ENCODE results near the gene SMC3. TPM values are rescaled to one million over a fixed set of nuclear protein-coding genes. Genes with fewer than 3 reads are reported as not detected.

The SMC3 gene
- total and polyA plus RNA-seq, 7 donors: 15.3 to 25.3 (median 19.2) TPM

DNA sequence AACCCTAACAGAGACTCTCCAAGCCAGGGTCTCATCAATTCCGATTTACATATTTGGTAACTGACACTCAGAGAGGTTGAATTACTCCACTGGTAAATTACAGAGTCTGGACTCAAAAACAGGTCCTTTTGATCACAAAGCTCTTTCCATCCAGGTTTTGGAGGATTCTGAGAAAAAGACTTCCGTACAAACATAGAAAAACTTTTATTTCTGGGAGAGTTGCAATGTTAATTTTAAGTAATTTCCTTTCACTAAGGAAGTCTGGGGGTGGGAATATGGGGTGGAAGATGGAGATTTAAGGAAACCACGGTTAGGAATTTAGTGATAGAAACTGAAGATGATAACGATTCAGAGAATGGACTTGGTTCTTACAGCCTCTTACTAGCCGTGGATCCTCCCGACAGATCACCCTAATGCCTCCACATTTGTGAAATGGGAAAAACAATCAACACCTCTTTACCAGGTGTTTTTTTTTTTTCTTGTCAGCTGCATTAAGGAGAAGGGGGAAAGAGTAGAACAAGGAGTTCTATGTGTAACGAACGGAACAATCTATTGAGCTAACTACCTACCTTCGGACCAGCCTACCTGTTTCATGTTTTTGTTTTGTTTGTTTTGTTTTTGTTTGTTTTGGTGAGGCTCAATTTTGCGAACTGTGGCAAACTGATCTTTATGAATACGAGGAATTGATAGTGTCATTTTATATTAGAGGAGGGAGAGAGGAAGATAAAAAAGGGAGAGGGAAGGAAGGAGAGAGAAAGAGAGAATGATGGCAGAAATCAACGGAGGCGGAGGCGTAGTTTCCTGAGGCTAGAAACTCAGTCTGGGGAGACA is 74.9 kb downstream of the SMC3 start:
- Histone ChIP-seq H3K36me3 (ENCODE audit: insufficient read depth in 1 of 2, low read depth in 1 of 2) (no peaks in the 10 kb centered on the region), H3K4me1 (peaks cover 15% of the 10 kb centered on the region), H3K9me3 (no peaks in the 10 kb centered on the region), H3K4me3 (no peak overlapping the region), H3K27ac (peak overlapping the region; percentile 96), H3K27me3 (ENCODE audit: insufficient read depth in 3 of 3, low read length in 2 of 3) (peaks cover 0 to 4% (median 0%) of the 10 kb centered on the region in 3 donors)
- intact Hi-C loops (cut with DNase I): loop anchor here (5.0 kb wide), 2 partner anchors 35 to 40 kb away; no protein-coding TSS in a partner anchor
- ATAC-seq (no peak), DNase-seq (no peak)
- TF ChIP-seq, protein P1, sequence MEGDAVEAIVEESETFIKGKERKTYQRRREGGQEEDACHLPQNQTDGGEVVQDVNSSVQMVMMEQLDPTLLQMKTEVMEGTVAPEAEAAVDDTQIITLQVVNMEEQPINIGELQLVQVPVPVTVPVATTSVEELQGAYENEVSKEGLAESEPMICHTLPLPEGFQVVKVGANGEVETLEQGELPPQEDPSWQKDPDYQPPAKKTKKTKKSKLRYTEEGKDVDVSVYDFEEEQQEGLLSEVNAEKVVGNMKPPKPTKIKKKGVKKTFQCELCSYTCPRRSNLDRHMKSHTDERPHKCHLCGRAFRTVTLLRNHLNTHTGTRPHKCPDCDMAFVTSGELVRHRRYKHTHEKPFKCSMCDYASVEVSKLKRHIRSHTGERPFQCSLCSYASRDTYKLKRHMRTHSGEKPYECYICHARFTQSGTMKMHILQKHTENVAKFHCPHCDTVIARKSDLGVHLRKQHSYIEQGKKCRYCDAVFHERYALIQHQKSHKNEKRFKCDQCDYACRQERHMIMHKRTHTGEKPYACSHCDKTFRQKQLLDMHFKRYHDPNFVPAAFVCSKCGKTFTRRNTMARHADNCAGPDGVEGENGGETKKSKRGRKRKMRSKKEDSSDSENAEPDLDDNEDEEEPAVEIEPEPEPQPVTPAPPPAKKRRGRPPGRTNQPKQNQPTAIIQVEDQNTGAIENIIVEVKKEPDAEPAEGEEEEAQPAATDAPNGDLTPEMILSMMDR (IDR thresholded peaks at IDR 0.05): no peak
- WGBS, 3 donors: 69 to 76% (median 73%) methylated on average over 14 of the region's 14 CpGs

DNA sequence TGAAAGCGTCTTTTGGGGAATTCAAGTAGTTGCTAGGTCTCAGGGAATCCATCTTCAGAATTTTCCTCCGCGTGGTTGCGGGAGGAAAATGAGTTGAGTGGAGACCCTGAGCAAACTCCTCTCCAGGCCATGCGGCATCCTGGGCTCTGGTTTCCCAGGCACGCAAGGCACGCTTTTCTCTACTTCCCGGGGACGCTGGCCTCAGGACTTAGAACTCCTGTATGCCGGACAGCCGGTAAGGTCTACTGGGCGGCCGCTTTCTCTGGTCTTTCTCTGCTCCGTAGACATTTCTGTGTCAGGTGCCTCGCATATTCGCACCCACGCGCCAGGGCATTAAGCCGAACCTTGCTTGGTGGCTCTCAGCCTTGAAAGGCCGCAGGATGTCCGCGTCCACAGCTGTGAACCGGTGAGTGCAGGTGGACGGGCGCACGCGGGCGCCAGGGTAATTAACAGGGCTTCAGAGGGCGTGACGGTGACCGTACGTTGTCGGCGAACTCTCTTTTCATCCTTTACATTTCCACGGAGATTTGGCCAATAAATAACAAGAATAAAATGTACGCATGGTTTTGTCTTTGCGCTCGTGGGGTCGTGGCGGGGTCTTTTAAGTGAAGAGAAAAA is 75.6 kb downstream of the SMC3 start:
- peak in 2 of 4 donors; percentile 23 to 24 for ATAC-seq
- intact Hi-C loops (cut with DNase I): loop anchor here (5.0 kb wide), 2 partner anchors 34 to 39 kb away; no protein-coding TSS in a partner anchor
- 20 to 37% (median 33%) methylated on average over 40 of the region's 40 CpGs for WGBS, 3 donors
- Histone ChIP-seq H3K36me3 (ENCODE audit: insufficient read depth in 1 of 2, low read depth in 1 of 2) (no peaks in the 10 kb centered on the region), H3K9me3 (no peaks in the 10 kb centered on the region), H3K4me1 (peaks cover 19% of the 10 kb centered on the region), H3K27me3 (ENCODE audit: insufficient read depth in 3 of 3, low read length in 2 of 3) (peaks cover 0 to 4% (median 0%) of the 10 kb centered on the region in 3 donors), H3K27ac (peak overlapping the region; percentile 96), H3K4me3 (peak overlapping the region; percentile 88)
- peak in 1 of 2 donors; percentile 52 for DNase-seq
- TF ChIP-seq, protein P1 (IDR thresholded peaks at IDR 0.05): no peak

DNA sequence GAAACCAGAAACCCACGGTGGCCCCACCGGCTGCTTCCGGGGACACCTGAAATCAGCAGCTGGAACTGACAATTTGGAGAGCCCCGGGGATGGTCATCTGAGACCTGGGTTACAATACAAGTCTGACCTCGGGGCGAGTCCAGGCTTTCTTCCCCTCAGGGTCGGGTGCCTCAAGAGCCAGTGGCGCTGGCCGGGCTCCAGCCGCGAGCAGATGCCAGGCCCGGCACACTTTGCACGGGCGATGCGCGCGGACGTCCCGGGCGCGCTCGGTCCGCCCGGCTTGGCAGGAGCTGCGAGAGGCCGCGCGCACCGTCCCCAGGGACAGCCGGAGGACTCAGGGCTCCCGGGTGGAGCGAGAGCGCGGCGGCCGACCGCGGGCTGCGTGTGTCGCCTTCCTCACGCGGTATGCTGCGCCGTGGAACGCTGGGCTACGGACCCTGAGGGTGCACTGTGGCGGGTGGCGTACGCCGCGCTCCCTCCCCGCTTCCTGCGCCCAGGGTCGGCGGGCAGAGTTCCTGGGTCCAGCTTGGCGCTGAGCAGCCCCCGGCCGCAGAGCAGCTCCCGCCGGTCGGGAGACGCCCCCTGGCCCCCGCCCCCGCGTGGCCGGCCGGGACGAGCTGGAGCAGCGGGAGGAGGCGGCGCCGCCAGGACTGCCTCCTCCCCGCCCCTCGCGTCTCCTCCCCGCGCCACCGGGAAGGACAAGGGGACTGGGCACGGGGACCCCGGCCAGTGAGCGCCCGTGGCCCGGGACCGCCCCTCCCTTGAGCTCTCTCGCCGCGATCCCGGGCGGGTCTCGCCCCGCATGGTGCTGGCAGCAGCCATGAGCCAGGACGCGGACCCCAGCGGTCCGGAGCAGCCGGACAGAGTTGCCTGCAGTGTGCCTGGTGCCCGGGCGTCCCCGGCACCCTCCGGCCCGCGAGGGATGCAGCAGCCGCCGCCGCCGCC is 76.4 kb downstream of the SMC3 start, which contains the start of gene RBM20:
TSS of gene RBM20 (plus strand) at position 684 of the 945 bp plus-strand sequence. CDS start at position 803, 119 bp downstream.
- ATAC-seq: peak; percentile 80 to 87 (median 85)
- TF ChIP-seq, protein P1 (IDR thresholded peaks at IDR 0.05): no peak
- intact Hi-C loops (cut with DNase I): loop anchor here (5.0 kb wide), 2 partner anchors 33 to 38 kb away; no protein-coding TSS in a partner anchor
- no peaks in the 10 kb centered on the region for H3K36me3 ChIP-seq (ENCODE audit: insufficient read depth in 1 of 2, low read depth in 1 of 2)
- peak; percentile 62 to 89 for DNase-seq
- H3K4me1 ChIP-seq: peaks cover 25% of the 10 kb centered on the region
- 0 to 1% (median 0%) methylated on average over 52 to 106 of the region's 106 CpGs for WGBS, 3 donors
- H3K27ac ChIP-seq: peak within 1 kb of the TSS; percentile 96
- H3K4me3 ChIP-seq: peak within 1 kb of the TSS; percentile 88
- H3K9me3 ChIP-seq: no peaks in the 10 kb centered on the region
- H3K27me3 ChIP-seq (ENCODE audit: insufficient read depth in 3 of 3, low read length in 2 of 3): peaks cover 0 to 4% (median 0%) of the 10 kb centered on the region in 3 donors

Data from psoas muscle (tissue), 8 donors.